Measurements from ENCODE around the gene TMED8. TPM values are rescaled to one million over a fixed set of nuclear protein-coding genes. Genes with fewer than 3 reads are reported as not detected.

Gene TMED8
- total RNA-seq, 1 experiment from 2014 or later = 14.2 TPM

- TF ChIP-seq USF2 (CRISPR knock-in tag; IDR thresholded peaks at IDR 0.05) = no peak
- TF ChIP-seq FOXP4 (CRISPR knock-in tag; IDR thresholded peaks at IDR 0.05) = no peak
- TF ChIP-seq ZNF512 (CRISPR knock-in tag; IDR thresholded peaks at IDR 0.05; ENCODE audit: borderline replicate concordance) = no peak
- TF ChIP-seq TCF7 (CRISPR knock-in tag; IDR thresholded peaks at IDR 0.05; ENCODE audit: low read depth) = no peak
Observed at GRCh38 chr14:77342726-77343397, 34.0 kb downstream of the TMED8 start (continued).

- no peaks in the 10 kb centered on the region; the same call in 1 of the 2 replicates for H3K27me3 Mint-ChIP-seq (ENCODE audit: low read depth)
- ATAC-seq (no peak), DNase-seq (ENCODE audit: low spot score) (no peak)
- ChIA-PET POLR2A (no interaction called here), CTCF (interaction anchor here (0.6 to 1.5 kb wide), 3 partner anchors 52 to 147 kb away, joined by 3 read pairs; no protein-coding TSS in a partner anchor)
- H3K36me3 Mint-ChIP-seq = peaks cover 30% of the 10 kb centered on the region
- TF ChIP-seq GABPB1 (CRISPR knock-in tag; IDR thresholded peaks at IDR 0.05) (no peak), JUN (CRISPR knock-in tag; IDR thresholded peaks at IDR 0.05) (no peak), CBFB (CRISPR knock-in tag; IDR thresholded peaks at IDR 0.05; ENCODE audit: low read depth) (no peak), FOXP1 (CRISPR knock-in tag; IDR thresholded peaks at IDR 0.05; ENCODE audit: borderline replicate concordance) (no peak), ZNF121 (CRISPR knock-in tag; IDR thresholded peaks at IDR 0.05) (no peak), JAZF1 (CRISPR knock-in tag; IDR thresholded peaks at IDR 0.05) (no peak)
- no peak overlapping the region for H3K27ac Mint-ChIP-seq
- H3K9me3 Mint-ChIP-seq = peaks cover 11% of the 10 kb centered on the region
- no peak overlapping the region for H3K4me3 Mint-ChIP-seq
- peaks cover 80% of the 10 kb centered on the region for H3K4me1 Mint-ChIP-seq
Observed at GRCh38 chr14:77340389-77340788, 36.5 kb downstream of the TMED8 start.

- peak overlapping the region; percentile 96; the same call in 1 of the 2 replicates for H3K27ac Mint-ChIP-seq
- ATAC-seq (no peak), DNase-seq (ENCODE audit: low spot score) (no peak)
- no peaks in the 10 kb centered on the region; the same call in 1 of the 2 replicates for H3K27me3 Mint-ChIP-seq (ENCODE audit: low read depth)
- ChIA-PET POLR2A (interaction anchor here (0.6 kb wide), 1 partner anchor 79 kb away, joined by 3 read pairs; no protein-coding TSS in a partner anchor), CTCF (interaction anchor here (2.9 kb wide), 1 partner anchor 23 kb away, joined by 8 read pairs; no protein-coding TSS in a partner anchor)
- H3K9me3 Mint-ChIP-seq = peaks cover 11% of the 10 kb centered on the region
- peaks cover 30% of the 10 kb centered on the region for H3K36me3 Mint-ChIP-seq
- peaks cover 82% of the 10 kb centered on the region for H3K4me1 Mint-ChIP-seq
- no peak overlapping the region for H3K4me3 Mint-ChIP-seq
- TF ChIP-seq NFYB (CRISPR knock-in tag; conservative IDR thresholded peaks at IDR 0.05; ENCODE audit: low read depth) = no peak
- no peak for TF ChIP-seq ZNF532 (CRISPR knock-in tag; IDR thresholded peaks at IDR 0.05; ENCODE audit: borderline replicate concordance)
- TF ChIP-seq E2F1 (CRISPR knock-in tag; IDR thresholded peaks at IDR 0.05) = no peak
- no peak for TF ChIP-seq SMAD3 (CRISPR knock-in tag; IDR thresholded peaks at IDR 0.05; ENCODE audit: borderline replicate concordance)
- TF ChIP-seq NFATC4 (CRISPR knock-in tag; IDR thresholded peaks at IDR 0.05) = no peak
- TF ChIP-seq PRRX2 (CRISPR knock-in tag; IDR thresholded peaks at IDR 0.05) = no peak
- no peak for TF ChIP-seq TEAD4 (CRISPR knock-in tag; IDR thresholded peaks at IDR 0.05)
- TF ChIP-seq ZNF281 (CRISPR knock-in tag; IDR thresholded peaks at IDR 0.05) = no peak
- no peak for TF ChIP-seq MAX (CRISPR knock-in tag; IDR thresholded peaks at IDR 0.05)
- no peak for TF ChIP-seq GABPB1 (CRISPR knock-in tag; IDR thresholded peaks at IDR 0.05)
- TF ChIP-seq ATF1 (CRISPR knock-in tag; IDR thresholded peaks at IDR 0.05) = no peak
Observed at GRCh38 chr14:77339407-77339806, 37.5 kb downstream of the TMED8 start.

Measured in WTC11 (cell line).